CD4-positive, alpha-beta T cell treated with Interferon alpha-2 for 1 hour (primary cell): Measurements from ENCODE around the gene GPRC5D.

Source experiments
- DNase-seq, 2 donors: peaks; one replicate each; pipeline ENCODE4 v3.0.0-alpha.2; 2020 to 2022

Gene GPRC5D

GRCh38 chr12:12952036-12952435 lies at the start of gene GPRC5D:
GPRC5D (minus strand) TSS chr12:12952170; CDS start chr12:12950384, 1,786 bp downstream.
- DNase-seq = no peak

GRCh38 chr12:13001775-13002040 lies 49.7 kb upstream of the GPRC5D start:
- DNase-seq = no peak

GRCh38 chr12:13000925-13001774 lies 49.2 kb upstream of the GPRC5D start:
- peak; percentile 40 to 51 for DNase-seq

GRCh38 chr12:13000616-13000924 lies 48.6 kb upstream of the GPRC5D start:
- DNase-seq = no peak

GRCh38 chr12:12999959-13000615 lies 48.1 kb upstream of the GPRC5D start, which contains the start of gene HEBP1:
HEBP1 (minus strand) TSS chr12:13000265; CDS start chr12:13000114, 151 bp downstream.
- peak; percentile 91 to 96 for DNase-seq

GRCh38 chr12:12999271-12999958 lies 47.4 kb upstream of the GPRC5D start:
- DNase-seq = no peak

- DNase-seq = no peak
Measured at GRCh38 chr12:12998248-12998647, 46.3 kb upstream of the GPRC5D start.

GRCh38 chr12:12997734-12998133 lies 45.8 kb upstream of the GPRC5D start:
- DNase-seq = no peak

- DNase-seq = no peak
Measured at GRCh38 chr12:12997156-12997555, 45.2 kb upstream of the GPRC5D start.

GRCh38 chr12:12996209-12996608 lies 44.2 kb upstream of the GPRC5D start:
- DNase-seq = no peak

GRCh38 chr12:12995088-12995487 lies 43.1 kb upstream of the GPRC5D start:
- DNase-seq = no peak

GRCh38 chr12:12993367-12993766 lies 41.4 kb upstream of the GPRC5D start:
- no peak for DNase-seq

GRCh38 chr12:12992418-12993130 lies 40.6 kb upstream of the GPRC5D start:
- peak in 1 of 2 donors; percentile 25 for DNase-seq

GRCh38 chr12:12990700-12991468 lies 38.9 kb upstream of the GPRC5D start:
- DNase-seq = no peak

GRCh38 chr12:12987421-12987820 lies 35.5 kb upstream of the GPRC5D start:
- no peak for DNase-seq

- DNase-seq = no peak
Measured at GRCh38 chr12:12986775-12987331, 34.9 kb upstream of the GPRC5D start.

- DNase-seq = peak in 1 of 2 donors; percentile 13
Measured at GRCh38 chr12:12985817-12986408, 33.9 kb upstream of the GPRC5D start.

GRCh38 chr12:12984149-12984548 lies 32.2 kb upstream of the GPRC5D start:
- DNase-seq = no peak

GRCh38 chr12:12983420-12984035 lies 31.6 kb upstream of the GPRC5D start:
- peak in 1 of 2 donors; percentile 26 for DNase-seq

- DNase-seq = no peak
Measured at GRCh38 chr12:12982331-12982730, 30.4 kb upstream of the GPRC5D start.

GRCh38 chr12:12979731-12980259 lies 27.8 kb upstream of the GPRC5D start:
- DNase-seq = no peak
